ENCODE results near the gene TRIM63.

GRCh38 chr1:26036756-26037281 lies 30.6 kb downstream of the TRIM63 start:
- no peak for TF ChIP-seq JUN (IDR thresholded peaks at IDR 0.05; ENCODE audit: borderline replicate concordance, insufficient read depth, insufficient read length, low read depth)
- TF ChIP-seq POLR2A (IDR thresholded peaks at IDR 0.05; ENCODE audit: low read depth, low read length): no peak
- TF ChIP-seq MYC (IDR thresholded peaks at IDR 0.05; ENCODE audit: low read depth, low read length): no peak
- TF ChIP-seq CTCF (IDR thresholded peaks at IDR 0.05; ENCODE audit: extremely low read depth in 1 of 2, insufficient read depth in 1 of 2, low read depth in 1 of 2, low read length in 2 of 2): no peak
